ENCODE data around the gene SPOCK1. TPM values are rescaled to one million over a fixed set of nuclear protein-coding genes. Genes with fewer than 3 reads are reported as not detected.

SPOCK1 gene
- total and polyA plus RNA-seq, 9 of the 15 experiments (the other 6 are each of a cell fraction or from before 2014, with no cell fraction given), result 0.01 to 0.35 (median 0.04) TPM; not detected in 6

DNA sequence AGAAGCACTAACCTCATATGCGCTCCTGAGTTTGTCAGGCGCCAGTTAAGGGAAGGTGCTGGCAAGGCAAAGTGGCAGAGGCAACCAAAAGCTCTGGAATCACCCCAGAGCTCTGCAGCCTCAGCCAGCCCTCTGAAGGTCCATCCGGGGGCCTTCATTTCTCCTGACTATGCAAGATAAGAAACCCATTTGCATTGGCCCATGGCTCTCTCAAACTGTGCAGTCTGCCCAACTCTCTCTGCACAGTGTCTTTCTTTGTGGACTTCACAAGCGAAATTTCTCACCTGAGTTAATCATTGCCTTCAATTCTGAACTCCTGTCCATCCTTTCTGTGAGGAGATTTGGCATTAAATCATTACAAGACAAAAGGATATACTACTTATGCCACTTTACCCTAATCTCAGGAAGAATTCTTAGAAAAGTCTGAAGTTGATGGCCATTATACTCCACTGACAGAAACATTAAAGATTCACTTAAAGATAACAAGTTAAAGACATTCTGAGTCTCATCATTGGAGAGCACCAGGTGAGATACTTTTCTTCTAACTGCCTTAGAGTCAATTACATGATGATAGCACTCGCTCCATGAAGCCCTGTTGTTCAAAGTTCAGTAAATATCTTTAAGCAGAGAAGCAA is 235.6 kb downstream of the SPOCK1 start (continued):
- TF ChIP-seq HLTF (IDR thresholded peaks at IDR 0.05) (no peak), ZNF584 (CRISPR knock-in tag; IDR thresholded peaks at IDR 0.05; ENCODE audit: low read depth) (no peak), NRF1 (conservative IDR thresholded peaks at IDR 0.05 in 1 of 2, IDR thresholded peaks at IDR 0.05 in 1 of 2) (no peak), CBX2 (IDR thresholded peaks at IDR 0.05; ENCODE audit: insufficient read depth, low read length, poor library complexity, severe bottlenecking) (no peak), ZNF197 (CRISPR knock-in tag; IDR thresholded peaks at IDR 0.05; ENCODE audit: low read depth) (no peak), ETS1 (conservative IDR thresholded peaks at IDR 0.05; ENCODE audit: control insufficient read depth, low read depth, low read length) (no peak), ZNF511 (CRISPR knock-in tag; IDR thresholded peaks at IDR 0.05) (no peak), KLF13 (tag; IDR thresholded peaks at IDR 0.05; ENCODE audit: borderline replicate concordance, low read depth) (no peak), ZFP30 (CRISPR knock-in tag; IDR thresholded peaks at IDR 0.05; ENCODE audit: borderline replicate concordance) (no peak), MYC (IDR thresholded peaks at IDR 0.05; ENCODE audit: low read depth, low read length) (no peak), MYC (CRISPR knock-in tag; IDR thresholded peaks at IDR 0.05; ENCODE audit: borderline replicate concordance, low read depth) (no peak), BMI1 (IDR thresholded peaks at IDR 0.05; ENCODE audit: low read length) (no peak), TFAP4 (CRISPR knock-in tag; IDR thresholded peaks at IDR 0.05; ENCODE audit: borderline replicate concordance) (no peak), FOXK1 (CRISPR knock-in tag; IDR thresholded peaks at IDR 0.05; ENCODE audit: borderline replicate concordance) (no peak)
- TF ChIP-seq, protein P1, sequence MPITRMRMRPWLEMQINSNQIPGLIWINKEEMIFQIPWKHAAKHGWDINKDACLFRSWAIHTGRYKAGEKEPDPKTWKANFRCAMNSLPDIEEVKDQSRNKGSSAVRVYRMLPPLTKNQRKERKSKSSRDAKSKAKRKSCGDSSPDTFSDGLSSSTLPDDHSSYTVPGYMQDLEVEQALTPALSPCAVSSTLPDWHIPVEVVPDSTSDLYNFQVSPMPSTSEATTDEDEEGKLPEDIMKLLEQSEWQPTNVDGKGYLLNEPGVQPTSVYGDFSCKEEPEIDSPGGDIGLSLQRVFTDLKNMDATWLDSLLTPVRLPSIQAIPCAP (CRISPR knock-in tag; IDR thresholded peaks at IDR 0.05; ENCODE audit: borderline replicate concordance), result no peak
- TF ChIP-seq, protein P2, sequence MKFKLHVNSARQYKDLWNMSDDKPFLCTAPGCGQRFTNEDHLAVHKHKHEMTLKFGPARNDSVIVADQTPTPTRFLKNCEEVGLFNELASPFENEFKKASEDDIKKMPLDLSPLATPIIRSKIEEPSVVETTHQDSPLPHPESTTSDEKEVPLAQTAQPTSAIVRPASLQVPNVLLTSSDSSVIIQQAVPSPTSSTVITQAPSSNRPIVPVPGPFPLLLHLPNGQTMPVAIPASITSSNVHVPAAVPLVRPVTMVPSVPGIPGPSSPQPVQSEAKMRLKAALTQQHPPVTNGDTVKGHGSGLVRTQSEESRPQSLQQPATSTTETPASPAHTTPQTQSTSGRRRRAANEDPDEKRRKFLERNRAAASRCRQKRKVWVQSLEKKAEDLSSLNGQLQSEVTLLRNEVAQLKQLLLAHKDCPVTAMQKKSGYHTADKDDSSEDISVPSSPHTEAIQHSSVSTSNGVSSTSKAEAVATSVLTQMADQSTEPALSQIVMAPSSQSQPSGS (CRISPR knock-in tag; IDR thresholded peaks at IDR 0.05), result no peak
